Measurements from ENCODE around the gene EDDM3A.

Gene EDDM3A

DNA sequence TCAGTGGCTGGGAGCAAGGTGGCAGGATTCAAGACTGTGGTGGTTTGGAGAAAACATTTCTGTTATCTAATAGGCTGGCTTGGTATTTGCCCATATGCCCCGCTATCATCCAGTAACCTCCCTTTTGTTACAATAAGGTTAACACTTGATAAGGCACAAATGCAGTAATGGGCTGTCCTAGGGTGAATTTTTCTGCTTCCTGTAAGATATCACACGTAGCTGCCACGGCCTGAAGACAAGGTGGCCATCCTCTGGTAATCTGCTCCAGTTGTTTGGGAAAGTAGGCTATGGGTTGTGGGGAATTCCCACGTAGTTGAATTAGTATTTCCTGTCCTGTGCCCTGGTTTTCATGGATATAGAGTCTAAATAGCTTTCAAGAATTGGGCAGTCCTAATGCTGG is 34.0 kb upstream of the EDDM3A start:
- Histone ChIP-seq H3K36me3 (ENCODE audit: control insufficient read depth, low read length) (no peaks in the 10 kb centered on the region), H3K27me3 (ENCODE audit: control insufficient read depth, low read length) (no peaks in the 10 kb centered on the region), H3K27ac (ENCODE audit: low read depth, low read length) (no peak overlapping the region), H3K79me2 (ENCODE audit: control insufficient read depth, low read length) (no peaks in the 10 kb centered on the region), H4K20me1 (ENCODE audit: control insufficient read depth, insufficient read depth, low read depth, low read length) (no peaks in the 10 kb centered on the region), H3K9me3 (ENCODE audit: control insufficient read depth, insufficient read depth, low read length) (peaks cover 2% of the 10 kb centered on the region; the same call in 1 of the 2 replicates), H3K4me3 (ENCODE audit: low read length) (no peak overlapping the region), H3K4me2 (ENCODE audit: low read length) (no peak overlapping the region), H3F3A (ENCODE audit: control insufficient read depth, insufficient read depth) (no peaks in the 10 kb centered on the region), H3K9me2 (replicated peaks; ENCODE audit: control insufficient read depth, low read length) (no peaks in the 10 kb centered on the region), H3K4me1 (ENCODE audit: control insufficient read depth, low read length) (no peaks in the 10 kb centered on the region)
- TF ChIP-seq, protein P1, sequence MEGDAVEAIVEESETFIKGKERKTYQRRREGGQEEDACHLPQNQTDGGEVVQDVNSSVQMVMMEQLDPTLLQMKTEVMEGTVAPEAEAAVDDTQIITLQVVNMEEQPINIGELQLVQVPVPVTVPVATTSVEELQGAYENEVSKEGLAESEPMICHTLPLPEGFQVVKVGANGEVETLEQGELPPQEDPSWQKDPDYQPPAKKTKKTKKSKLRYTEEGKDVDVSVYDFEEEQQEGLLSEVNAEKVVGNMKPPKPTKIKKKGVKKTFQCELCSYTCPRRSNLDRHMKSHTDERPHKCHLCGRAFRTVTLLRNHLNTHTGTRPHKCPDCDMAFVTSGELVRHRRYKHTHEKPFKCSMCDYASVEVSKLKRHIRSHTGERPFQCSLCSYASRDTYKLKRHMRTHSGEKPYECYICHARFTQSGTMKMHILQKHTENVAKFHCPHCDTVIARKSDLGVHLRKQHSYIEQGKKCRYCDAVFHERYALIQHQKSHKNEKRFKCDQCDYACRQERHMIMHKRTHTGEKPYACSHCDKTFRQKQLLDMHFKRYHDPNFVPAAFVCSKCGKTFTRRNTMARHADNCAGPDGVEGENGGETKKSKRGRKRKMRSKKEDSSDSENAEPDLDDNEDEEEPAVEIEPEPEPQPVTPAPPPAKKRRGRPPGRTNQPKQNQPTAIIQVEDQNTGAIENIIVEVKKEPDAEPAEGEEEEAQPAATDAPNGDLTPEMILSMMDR (IDR thresholded peaks at IDR 0.05; ENCODE audit: low read depth, low read length, poor library complexity, severe bottlenecking): no peak
- no peak for TF ChIP-seq EZH2phosphoT487 (IDR thresholded peaks at IDR 0.05; ENCODE audit: borderline replicate concordance, low read length)

DNA sequence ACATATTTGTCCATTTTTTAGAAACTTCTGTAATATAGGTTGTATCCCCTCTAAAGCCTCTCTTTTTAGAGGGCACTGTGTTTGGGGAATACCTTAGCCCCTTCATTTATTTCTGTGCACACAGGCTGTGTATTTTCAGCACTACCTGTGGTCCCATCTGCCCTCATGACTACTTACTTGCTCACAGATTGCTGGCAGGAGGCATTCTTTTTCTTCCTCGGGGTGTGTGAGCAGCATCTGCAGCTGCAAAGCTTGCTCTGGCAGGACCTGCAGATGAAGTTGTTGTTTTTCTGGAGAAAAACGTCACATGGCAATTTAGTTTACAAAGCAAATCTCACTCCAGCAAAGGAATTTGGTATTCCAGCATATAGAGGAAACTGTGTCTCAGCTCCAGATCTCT is 32.8 kb upstream of the EDDM3A start:
- Histone ChIP-seq H3K4me2 (ENCODE audit: low read length) (no peak overlapping the region), H3K79me2 (ENCODE audit: control insufficient read depth, low read length) (no peaks in the 10 kb centered on the region)

DNA sequence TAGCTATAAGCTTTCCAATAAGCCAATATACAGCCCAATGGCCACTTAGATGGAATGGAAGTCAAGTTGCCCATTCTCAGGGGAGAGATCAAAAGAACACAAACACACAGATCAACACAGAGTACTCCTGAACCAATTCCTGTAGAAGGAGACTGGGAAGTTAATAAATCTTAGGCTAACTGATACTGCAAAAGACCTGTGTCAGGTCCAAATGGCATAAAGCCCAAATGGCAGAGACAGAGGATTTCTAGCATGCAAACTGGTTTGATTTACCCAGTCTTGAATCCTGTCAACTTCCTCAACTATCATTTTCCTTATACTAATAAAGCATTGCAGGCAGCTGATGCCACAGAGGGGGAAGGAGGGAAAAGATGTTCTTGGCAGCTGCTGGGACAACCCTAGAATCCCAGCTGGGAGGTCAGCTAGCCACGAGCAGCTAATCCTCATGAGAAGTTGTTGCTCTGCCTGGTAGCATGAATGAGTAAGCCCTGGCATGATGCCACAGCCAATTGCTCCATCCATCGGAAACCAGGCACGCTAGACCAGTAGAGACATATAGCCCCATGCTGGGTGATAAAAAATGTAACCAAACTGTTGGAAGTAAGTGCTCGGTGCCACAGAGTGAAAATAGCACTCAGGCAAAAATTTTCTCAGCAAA is 31.0 kb upstream of the EDDM3A start:
- H3K27ac ChIP-seq (ENCODE audit: low read depth, low read length): no peak overlapping the region
- H3K4me3 ChIP-seq (ENCODE audit: low read length): no peak overlapping the region
- H3F3A ChIP-seq (ENCODE audit: control insufficient read depth, insufficient read depth): no peaks in the 10 kb centered on the region
- no peaks in the 10 kb centered on the region for H3K36me3 ChIP-seq (ENCODE audit: control insufficient read depth, low read length)
- no peaks in the 10 kb centered on the region for H3K9me3 ChIP-seq (ENCODE audit: control insufficient read depth, insufficient read depth, low read length)
- H3K4me2 ChIP-seq (ENCODE audit: low read length): no peak overlapping the region
- no peaks in the 10 kb centered on the region for H4K20me1 ChIP-seq (ENCODE audit: control insufficient read depth, insufficient read depth, low read depth, low read length)
- no peaks in the 10 kb centered on the region for H3K4me1 ChIP-seq (ENCODE audit: control insufficient read depth, low read length)
- H3K9me2 ChIP-seq (replicated peaks; ENCODE audit: control insufficient read depth, low read length): no peaks in the 10 kb centered on the region
- no peaks in the 10 kb centered on the region for H3K79me2 ChIP-seq (ENCODE audit: control insufficient read depth, low read length)
- H3K27me3 ChIP-seq (ENCODE audit: control insufficient read depth, low read length): peaks cover under 1% of the 10 kb centered on the region
- no peak for TF ChIP-seq EZH2phosphoT487 (IDR thresholded peaks at IDR 0.05; ENCODE audit: borderline replicate concordance, low read length)
- TF ChIP-seq, protein P1 (IDR thresholded peaks at IDR 0.05; ENCODE audit: low read depth, low read length, poor library complexity, severe bottlenecking): no peak

More for the DNA sequence above, 32.8 kb upstream of the EDDM3A start:
- TF ChIP-seq, protein P1 (IDR thresholded peaks at IDR 0.05; ENCODE audit: low read depth, low read length, poor library complexity, severe bottlenecking): no peak
- no peak for TF ChIP-seq EZH2phosphoT487 (IDR thresholded peaks at IDR 0.05; ENCODE audit: borderline replicate concordance, low read length)
- Histone ChIP-seq H3K27ac (ENCODE audit: low read depth, low read length) (no peak overlapping the region), H3K9me2 (replicated peaks; ENCODE audit: control insufficient read depth, low read length) (no peaks in the 10 kb centered on the region), H3K4me3 (ENCODE audit: low read length) (no peak overlapping the region), H3K36me3 (ENCODE audit: control insufficient read depth, low read length) (no peaks in the 10 kb centered on the region), H3K9me3 (ENCODE audit: control insufficient read depth, insufficient read depth, low read length) (no peaks in the 10 kb centered on the region), H3F3A (ENCODE audit: control insufficient read depth, insufficient read depth) (no peaks in the 10 kb centered on the region), H3K27me3 (ENCODE audit: control insufficient read depth, low read length) (no peaks in the 10 kb centered on the region), H4K20me1 (ENCODE audit: control insufficient read depth, insufficient read depth, low read depth, low read length) (no peaks in the 10 kb centered on the region), H3K4me1 (ENCODE audit: control insufficient read depth, low read length) (no peaks in the 10 kb centered on the region)
